ENCODE data around the gene UIMC1. TPM values are rescaled to one million over a fixed set of nuclear protein-coding genes. Genes with fewer than 3 reads are reported as not detected.

Gene UIMC1
- total and polyA plus RNA-seq, 2 of the 13 experiments (the other 11 are each of a cell fraction or from before 2014, with no cell fraction given) = 18.9 to 32.7 TPM

GRCh38 chr5:177035976-177036375 lies 29.4 kb upstream of the UIMC1 start (continued):
- TF ChIP-seq PBX2 (CRISPR knock-in tag; IDR thresholded peaks at IDR 0.05) (no peak), ZBTB26 (CRISPR knock-in tag; IDR thresholded peaks at IDR 0.05; ENCODE audit: borderline replicate concordance) (no peak), ELF1 (CRISPR knock-in tag; IDR thresholded peaks at IDR 0.05) (no peak), RFX5 (IDR thresholded peaks at IDR 0.05; ENCODE audit: low read depth, low read length) (no peak), ZNF264 (CRISPR knock-in tag; IDR thresholded peaks at IDR 0.05) (no peak), FLYWCH1 (CRISPR knock-in tag; IDR thresholded peaks at IDR 0.05) (no peak), ZNF318 (CRISPR knock-in tag; IDR thresholded peaks at IDR 0.05) (no peak)
